Uterus (tissue), 2 donors: ENCODE data around the gene PLSCR4.

Experiments used
- CTCF ChIP-seq, 4 experiments: fragments of 200-600 bp in 2 of 4; fragments of 450-650 bp in 2 of 4; sonication (generic) in 2 of 4; IDR thresholded peaks; one replicate each; pipeline ENCODE4 v1.5.1; 2016 to 2019; ENCODE audit warnings: antibody characterized with exemption in 4 of 4, mild to moderate bottlenecking in 2 of 4, moderate library complexity in 1 of 4
- POLR2A ChIP-seq, 2 donors: fragments of 450-650 bp; IDR thresholded peaks; one replicate each; pipeline ENCODE4 v1.6.1; 2016; ENCODE audit warnings: antibody characterized with exemption in 2 of 2, mild to moderate bottlenecking in 1 of 2, moderate library complexity in 1 of 2

- TF ChIP-seq CTCF (IDR thresholded peaks at IDR 0.05), result no peak
- TF ChIP-seq POLR2A (IDR thresholded peaks at IDR 0.05), result no peak
These were observed 55.9 kb downstream of the PLSCR4 start for GRCh38 chr3:146195030-146195429.
